Measurements from ENCODE around the gene MBD3L3. TPM values are rescaled to one million over a fixed set of nuclear protein-coding genes. Genes with fewer than 3 reads are reported as not detected.

MBD3L3 gene
- polyA plus RNA-seq, 4 donors, result not detected

- 71 to 79% (median 78%) methylated on average over 6 of the region's 6 CpGs for WGBS, 3 donors
- Histone ChIP-seq H3K9me3 (ENCODE audit: control insufficient read depth in 2 of 2, insufficient read depth in 1 of 2, low read depth in 1 of 2, low read length in 1 of 2) (no peaks in the 10 kb centered on the region), H3K36me3 (ENCODE audit: control insufficient read depth in 3 of 3, insufficient read depth in 2 of 3, low read depth in 1 of 3, low read length in 3 of 3) (no peaks in the 10 kb centered on the region), H3K27me3 (ENCODE audit: control insufficient read depth in 3 of 3, insufficient read depth in 3 of 3, low read length in 3 of 3) (no peaks in the 10 kb centered on the region), H3K4me3 (ENCODE audit: low read depth in 1 of 3, low read length in 3 of 3) (no peak overlapping the region), H3K4me1 (ENCODE audit: control insufficient read depth in 3 of 3, insufficient read depth in 2 of 3, low read depth in 1 of 3, low read length in 2 of 3) (no peaks in the 10 kb centered on the region), H3K27ac (ENCODE audit: low read depth in 1 of 3, low read length in 2 of 3) (no peak overlapping the region)
- DNase-seq, result no peak
- no peak for FAIRE-seq
Observed at GRCh38 chr19:7018828-7019227, 39.6 kb downstream of the MBD3L3 start.

- no peaks in the 10 kb centered on the region for H3K4me1 ChIP-seq (ENCODE audit: control insufficient read depth in 3 of 3, insufficient read depth in 2 of 3, low read depth in 1 of 3, low read length in 2 of 3)
- H3K36me3 ChIP-seq (ENCODE audit: control insufficient read depth in 3 of 3, insufficient read depth in 2 of 3, low read depth in 1 of 3, low read length in 3 of 3), result no peaks in the 10 kb centered on the region
- H3K27me3 ChIP-seq (ENCODE audit: control insufficient read depth in 3 of 3, insufficient read depth in 3 of 3, low read length in 3 of 3), result no peaks in the 10 kb centered on the region
- no peak for FAIRE-seq
- DNase-seq, result no peak
- H3K9me3 ChIP-seq (ENCODE audit: control insufficient read depth in 2 of 2, insufficient read depth in 1 of 2, low read depth in 1 of 2, low read length in 1 of 2), result no peaks in the 10 kb centered on the region
- H3K4me3 ChIP-seq (ENCODE audit: low read depth in 1 of 3, low read length in 3 of 3), result no peak overlapping the region
- WGBS, 3 donors, result 66 to 70% (median 70%) methylated on average over 4 of the region's 4 CpGs
- H3K27ac ChIP-seq (ENCODE audit: low read depth in 1 of 3, low read length in 2 of 3), result no peak overlapping the region
Observed at GRCh38 chr19:7013678-7014077, 44.8 kb downstream of the MBD3L3 start.

- no peak for FAIRE-seq
- no peaks in the 10 kb centered on the region for H3K36me3 ChIP-seq (ENCODE audit: control insufficient read depth in 3 of 3, insufficient read depth in 2 of 3, low read depth in 1 of 3, low read length in 3 of 3)
- peaks cover 0 to 2% of the 10 kb centered on the region in 2 donors for H3K9me3 ChIP-seq (ENCODE audit: control insufficient read depth in 2 of 2, insufficient read depth in 1 of 2, low read depth in 1 of 2, low read length in 1 of 2)
- DNase-seq, result no peak
- 62 to 76% (median 65%) methylated on average over 11 to 12 of the region's 12 CpGs for WGBS, 3 donors
- no peak overlapping the region for H3K4me3 ChIP-seq (ENCODE audit: low read depth in 1 of 3, low read length in 3 of 3)
- no peaks in the 10 kb centered on the region for H3K4me1 ChIP-seq (ENCODE audit: control insufficient read depth in 3 of 3, insufficient read depth in 2 of 3, low read depth in 1 of 3, low read length in 2 of 3)
- no peaks in the 10 kb centered on the region for H3K27me3 ChIP-seq (ENCODE audit: control insufficient read depth in 3 of 3, insufficient read depth in 3 of 3, low read length in 3 of 3)
- no peak overlapping the region for H3K27ac ChIP-seq (ENCODE audit: low read depth in 1 of 3, low read length in 2 of 3)
Observed at GRCh38 chr19:7010722-7011593, 47.5 kb downstream of the MBD3L3 start.

GRCh38 chr19:7007859-7008258, 50.6 kb downstream of the MBD3L3 start:
- Histone ChIP-seq H3K4me1 (ENCODE audit: control insufficient read depth in 3 of 3, insufficient read depth in 2 of 3, low read depth in 1 of 3, low read length in 2 of 3) (no peaks in the 10 kb centered on the region), H3K27ac (ENCODE audit: low read depth in 1 of 3, low read length in 2 of 3) (no peak overlapping the region), H3K27me3 (ENCODE audit: control insufficient read depth in 3 of 3, insufficient read depth in 3 of 3, low read length in 3 of 3) (no peaks in the 10 kb centered on the region), H3K36me3 (ENCODE audit: control insufficient read depth in 3 of 3, insufficient read depth in 2 of 3, low read depth in 1 of 3, low read length in 3 of 3) (no peaks in the 10 kb centered on the region), H3K9me3 (ENCODE audit: control insufficient read depth in 2 of 2, insufficient read depth in 1 of 2, low read depth in 1 of 2, low read length in 1 of 2) (peaks cover 2 to 4% of the 10 kb centered on the region in 2 donors), H3K4me3 (ENCODE audit: low read depth in 1 of 3, low read length in 3 of 3) (no peak overlapping the region)
- 42 to 69% (median 62%) methylated on average over 4 of the region's 4 CpGs for WGBS, 3 donors
- no peak for DNase-seq
- no peak for FAIRE-seq

Other genes with a start within 250 kb of the MBD3L3 start
- 1 to 10 TPM in 1 of 4 donors, under 1 TPM in 3; 0.12 to 1.9 (median 0.38) TPM for gene ADGRE1, start 171.1 kb downstream of the MBD3L3 start, polyA plus RNA-seq
- under 1 TPM in 1 of 4 donors, not detected in 3; 0.09 TPM for gene MBD3L2B, start 37.2 kb downstream of the MBD3L3 start, polyA plus RNA-seq
- not detected for gene MBD3L5, start 28.1 kb downstream of the MBD3L3 start, polyA plus RNA-seq
- gene MBD3L4, start 18.5 kb downstream of the MBD3L3 start, polyA plus RNA-seq, result not detected
- not detected for gene MBD3L2, start 9.4 kb downstream of the MBD3L3 start, polyA plus RNA-seq
- gene ZNF557, start 11.0 kb upstream of the MBD3L3 start, polyA plus RNA-seq, result 1 to 10 TPM; 1.9 to 6.6 (median 2.4) TPM
- gene INSR, start 235.7 kb upstream of the MBD3L3 start, polyA plus RNA-seq, result 10 to 100 TPM; 10.6 to 34.4 (median 16.0) TPM